Measurements from ENCODE around the gene ARMC6.
"Not testable (repeated sequence)": the region's sequence is repeated elsewhere in the genome, so short reads cannot be mapped to it uniquely, and the experiment has no call there.

The ARMC6 gene

GRCh38 chr19:19022380-19022961 is 10.9 kb upstream of the ARMC6 start:
- no peak for DNase-seq (ENCODE audit: low read depth, low spot score)

GRCh38 chr19:19023376-19023775 is 10.0 kb upstream of the ARMC6 start:
- not testable (repeated sequence) for DNase-seq (ENCODE audit: low read depth, low spot score)

GRCh38 chr19:19025861-19026260 is 7.5 kb upstream of the ARMC6 start:
- no peak for DNase-seq (ENCODE audit: low read depth, low spot score)

- no peak for DNase-seq (ENCODE audit: low read depth, low spot score)
Observed at GRCh38 chr19:19026299-19026971, 7.0 kb upstream of the ARMC6 start.

- DNase-seq (ENCODE audit: low read depth, low spot score), result no peak
Observed at GRCh38 chr19:19027228-19027627, 6.2 kb upstream of the ARMC6 start.

- no peak for DNase-seq (ENCODE audit: low read depth, low spot score)
Observed at GRCh38 chr19:19028526-19028925, 4.9 kb upstream of the ARMC6 start.

- DNase-seq (ENCODE audit: low read depth, low spot score), result no peak
Observed at GRCh38 chr19:19031891-19032290, 1.5 kb upstream of the ARMC6 start.

- DNase-seq (ENCODE audit: low read depth, low spot score), result peak; percentile 88
Observed at GRCh38 chr19:19032420-19033175, 805 bp upstream of the ARMC6 start.

- no peak for DNase-seq (ENCODE audit: low read depth, low spot score)
Observed at GRCh38 chr19:19033176-19033425, 302 bp upstream of the ARMC6 start.

- peak; percentile 60 for DNase-seq (ENCODE audit: low read depth, low spot score)
Observed at GRCh38 chr19:19034204-19034624, 811 bp downstream of the ARMC6 start.

- no peak for DNase-seq (ENCODE audit: low read depth, low spot score)
Observed at GRCh38 chr19:19039901-19040300, 6.5 kb downstream of the ARMC6 start.

GRCh38 chr19:19040417-19040816 is 7.0 kb downstream of the ARMC6 start:
- no peak for DNase-seq (ENCODE audit: low read depth, low spot score)

- DNase-seq (ENCODE audit: low read depth, low spot score), result no peak
Observed at GRCh38 chr19:19042732-19043280, 9.4 kb downstream of the ARMC6 start.

GRCh38 chr19:19043481-19043880 is 10.1 kb downstream of the ARMC6 start:
- DNase-seq (ENCODE audit: low read depth, low spot score), result no peak

- no peak for DNase-seq (ENCODE audit: low read depth, low spot score)
Observed at GRCh38 chr19:19043881-19044280, 10.5 kb downstream of the ARMC6 start.

- DNase-seq (ENCODE audit: low read depth, low spot score), result no peak
Observed at GRCh38 chr19:19049406-19049805, 16.0 kb downstream of the ARMC6 start.

- no peak for DNase-seq (ENCODE audit: low read depth, low spot score)
Observed at GRCh38 chr19:19050104-19050503, 16.7 kb downstream of the ARMC6 start.

GRCh38 chr19:19050731-19051130 is 17.3 kb downstream of the ARMC6 start:
- DNase-seq (ENCODE audit: low read depth, low spot score), result no peak

GRCh38 chr19:19051478-19052213 is 18.2 kb downstream of the ARMC6 start:
- DNase-seq (ENCODE audit: low read depth, low spot score), result no peak

- no peak for DNase-seq (ENCODE audit: low read depth, low spot score)
Observed at GRCh38 chr19:19052921-19053320, 19.5 kb downstream of the ARMC6 start.

- no peak for DNase-seq (ENCODE audit: low read depth, low spot score)
Observed at GRCh38 chr19:19053508-19054314, 20.3 kb downstream of the ARMC6 start.
